ENCODE measurements around the gene FIBCD1. TPM values are rescaled to one million over a fixed set of nuclear protein-coding genes. Genes with fewer than 3 reads are reported as not detected.

The FIBCD1 gene
- total and polyA plus RNA-seq, 2 experiments from 2014 or later = 4.4 to 5.6 TPM

GRCh38 chr9:130943777-130944176 lies 4.7 kb upstream of the FIBCD1 start:
- no peaks in the 10 kb centered on the region for H3K9me2 ChIP-seq (ENCODE audit: insufficient read depth)
- Mint-ChIP-seq H3K9me3 (peaks cover 3% of the 10 kb centered on the region; the same call in 2 of the 3 replicates), H3K27ac (no peak overlapping the region; the same call in 1 of the 2 replicates), H3K27me3 (ENCODE audit: insufficient read depth, low read depth, poor library complexity) (peaks cover 29% of the 10 kb centered on the region), H3K4me3 (no peak overlapping the region), H3K36me3 (ENCODE audit: low read depth) (no peaks in the 10 kb centered on the region), H3K4me1 (peaks cover 13% of the 10 kb centered on the region)
- ATAC-seq (no peak), DNase-seq (ENCODE audit: low spot score) (no peak)
- H3K4me2 ChIP-seq = no peak overlapping the region
- H3K27me3 ChIP-seq (ENCODE audit: insufficient read depth) = peaks cover 29% of the 10 kb centered on the region
- H4K20me1 ChIP-seq (replicated peaks; ENCODE audit: insufficient read depth) = no peaks in the 10 kb centered on the region
- H3K4me1 ChIP-seq (ENCODE audit: insufficient read depth) = peaks cover 12% of the 10 kb centered on the region; the same call in 1 of the 2 replicates
- H3K27ac ChIP-seq (ENCODE audit: low read depth) = no peak overlapping the region
- no peaks in the 10 kb centered on the region for H3K36me3 ChIP-seq (ENCODE audit: insufficient read depth)
- no peaks in the 10 kb centered on the region for H3K79me2 ChIP-seq (replicated peaks; ENCODE audit: insufficient read depth)
- H3K4me3 ChIP-seq = no peak overlapping the region
- no peak for TF ChIP-seq ETS1 (IDR thresholded peaks at IDR 0.05)
- no peak overlapping the region for H2AFZ ChIP-seq
- H3F3A ChIP-seq (replicated peaks; ENCODE audit: low read depth) = peaks cover 7% of the 10 kb centered on the region

GRCh38 chr9:130943221-130943620 lies 4.2 kb upstream of the FIBCD1 start:
- peaks cover 13% of the 10 kb centered on the region for H3K4me1 Mint-ChIP-seq
- no peaks in the 10 kb centered on the region for H3K36me3 ChIP-seq (ENCODE audit: insufficient read depth)
- H3K27me3 ChIP-seq (ENCODE audit: insufficient read depth) = peaks cover 32% of the 10 kb centered on the region
- H3K27ac ChIP-seq (ENCODE audit: low read depth) = no peak overlapping the region
- no peak overlapping the region for H2AFZ ChIP-seq
- no peak overlapping the region for H3K4me2 ChIP-seq
- H3K79me2 ChIP-seq (replicated peaks; ENCODE audit: insufficient read depth) = no peaks in the 10 kb centered on the region
- no peaks in the 10 kb centered on the region for H4K20me1 ChIP-seq (replicated peaks; ENCODE audit: insufficient read depth)
- no peaks in the 10 kb centered on the region for H3K36me3 Mint-ChIP-seq (ENCODE audit: low read depth)
- ATAC-seq (no peak), DNase-seq (ENCODE audit: low spot score) (no peak)
- no peak overlapping the region for H3K4me3 ChIP-seq
- H3K9me3 Mint-ChIP-seq = peaks cover 2% of the 10 kb centered on the region; the same call in 2 of the 3 replicates
- H3K4me3 Mint-ChIP-seq = no peak overlapping the region
- no peak overlapping the region for H3K27ac Mint-ChIP-seq
- H3F3A ChIP-seq (replicated peaks; ENCODE audit: low read depth) = peaks cover 7% of the 10 kb centered on the region
- peaks cover 12% of the 10 kb centered on the region; the same call in 1 of the 2 replicates for H3K4me1 ChIP-seq (ENCODE audit: insufficient read depth)
- no peaks in the 10 kb centered on the region for H3K9me2 ChIP-seq (ENCODE audit: insufficient read depth)
- peaks cover 30% of the 10 kb centered on the region for H3K27me3 Mint-ChIP-seq (ENCODE audit: insufficient read depth, low read depth, poor library complexity)
- TF ChIP-seq EZH2 (IDR thresholded peaks at IDR 0.05; ENCODE audit: low read depth, unreplicated experiment) (no peak), REST (IDR thresholded peaks at IDR 0.05; ENCODE audit: unreplicated experiment) (no peak), JUNB (IDR thresholded peaks at IDR 0.05; ENCODE audit: unreplicated experiment) (no peak), ZNF114 (CRISPR knock-in tag; IDR thresholded peaks at IDR 0.05) (no peak), EZH2phosphoT487 (IDR thresholded peaks at IDR 0.05; ENCODE audit: unreplicated experiment) (no peak), STAT1 (IDR thresholded peaks at IDR 0.05; ENCODE audit: unreplicated experiment) (no peak), ZNF331 (CRISPR knock-in tag; IDR thresholded peaks at IDR 0.05; ENCODE audit: low read depth) (no peak), CREB1 (CRISPR knock-in tag; IDR thresholded peaks at IDR 0.05; ENCODE audit: low read depth) (no peak), ETS1 (IDR thresholded peaks at IDR 0.05) (no peak), ZNF462 (CRISPR knock-in tag; IDR thresholded peaks at IDR 0.05) (no peak)

All from GM23338 (cell line).